Lower lobe of right lung (tissue), 2 donors: ENCODE results near the gene OR52R1. TPM values are rescaled to one million over a fixed set of nuclear protein-coding genes. Genes with fewer than 3 reads are reported as not detected.

ENCODE experiments used
- ATAC-seq, 2 donors: fragments of 200-7000 bp; cut with Tn5 transposase; one replicate each; pipeline ENCODE4 v1.9.1; 2020 to 2022; ENCODE audit warnings: mild to moderate bottlenecking in 2 of 2, moderate library complexity in 2 of 2
- DNase-seq: peaks from one replicate; pipeline ENCODE4 v3.0.0-alpha.2; 2020
- H3K27ac ChIP-seq: fragments of 200-600 bp; one replicate; pipeline ENCODE4 v1.8.0; 2022
- H3K27me3 ChIP-seq: fragments of 200-600 bp; one replicate; pipeline ENCODE4 v1.8.0; 2022; ENCODE audit warnings: low read depth
- H3K36me3 ChIP-seq: fragments of 200-600 bp; one replicate; pipeline ENCODE4 v1.8.0; 2022; ENCODE audit warnings: mild to moderate bottlenecking
- H3K4me1 ChIP-seq: fragments of 200-600 bp; one replicate; pipeline ENCODE4 v1.8.0; 2022
- H3K4me3 ChIP-seq: fragments of 200-600 bp; one replicate; pipeline ENCODE4 v1.8.0; 2022; ENCODE audit warnings: mild to moderate bottlenecking
- H3K9me3 ChIP-seq: fragments of 200-600 bp; one replicate; pipeline ENCODE4 v1.8.0; 2022
- CTCF ChIP-seq: fragments of 200-600 bp; IDR thresholded peaks from one replicate; pipeline ENCODE4 v1.8.0; 2022; ENCODE audit warnings: antibody characterized with exemption, mild to moderate bottlenecking
- intact Hi-C: fragments of 100-400 bp; cut with DNase I; formaldehyde crosslinking; loops from one replicate; pipeline ENCODE4 v1.11.0; 2022
- total RNA-seq: library from RNA; stranded (reverse); fragmentation: NEBNext Ultra II Directional; extraction: Animal tissue kit (Norgen Biotek cat#: 25700); gene quantifications from one replicate; pipeline ENCODE4 v1.2.1, GENCODE V29; 2021
- donor health status: DM: no; HTN: yes; CAD: no; lungs with severe emphysema.

Gene OR52R1
- total RNA-seq, 1 donor from 2014 or later = not detected

- H3K27ac ChIP-seq = no peak overlapping the region
- ATAC-seq (no peak), DNase-seq (no peak)
- H3K27me3 ChIP-seq = no peaks in the 10 kb centered on the region
- no peak overlapping the region for H3K4me3 ChIP-seq
- intact Hi-C loops = no loop called here
- TF ChIP-seq CTCF = no peak
- H3K36me3 ChIP-seq = no peaks in the 10 kb centered on the region
- no peaks in the 10 kb centered on the region for H3K9me3 ChIP-seq
- no peaks in the 10 kb centered on the region for H3K4me1 ChIP-seq
These were observed 5.6 kb downstream of the OR52R1 start for GRCh38 chr11:4798427-4799183.

DNA sequence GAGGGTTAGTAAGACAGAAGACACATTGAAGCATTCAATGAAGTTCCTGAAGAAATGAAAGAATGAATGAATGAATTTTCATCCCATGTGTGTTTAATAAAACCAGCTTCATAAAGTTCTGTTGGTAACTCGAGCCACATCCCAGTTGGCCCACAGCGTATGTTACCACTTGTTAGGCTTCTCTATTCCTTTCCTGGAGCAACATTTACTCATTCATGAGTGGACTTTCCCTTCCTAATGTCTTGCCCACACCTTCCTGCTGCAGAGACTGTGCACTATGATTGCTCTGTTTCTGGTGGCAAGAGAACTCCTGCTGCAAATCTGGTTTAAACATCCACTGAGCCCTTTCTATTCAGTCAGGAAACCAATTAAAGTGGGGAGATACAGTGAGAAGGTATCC is 7.0 kb downstream of the OR52R1 start:
- ATAC-seq (no peak), DNase-seq (no peak)
- no peak for TF ChIP-seq CTCF
- intact Hi-C loops = no loop called here
- H3K4me1 ChIP-seq = no peaks in the 10 kb centered on the region
- no peaks in the 10 kb centered on the region for H3K9me3 ChIP-seq
- no peak overlapping the region for H3K27ac ChIP-seq
- no peaks in the 10 kb centered on the region for H3K36me3 ChIP-seq
- H3K27me3 ChIP-seq = no peaks in the 10 kb centered on the region
- no peak overlapping the region for H3K4me3 ChIP-seq

- Histone ChIP-seq H3K4me1 (no peaks in the 10 kb centered on the region), H3K9me3 (no peaks in the 10 kb centered on the region), H3K36me3 (no peaks in the 10 kb centered on the region), H3K27ac (no peak overlapping the region), H3K27me3 (no peaks in the 10 kb centered on the region), H3K4me3 (no peak overlapping the region)
- DNase-seq = no peak
- TF ChIP-seq CTCF = no peak
- ATAC-seq = no peak
- intact Hi-C loops = no loop called here
These were observed 21.7 kb downstream of the OR52R1 start for GRCh38 chr11:4782454-4782853.

GRCh38 chr11:4769838-4770237 is 34.3 kb downstream of the OR52R1 start, which contains the start of gene OR51F1:
Gene OR51F1 (minus strand): TSS chr11:4769938. CDS start chr11:4769938, 0 bp downstream.
- intact Hi-C loops = no loop called here
- ATAC-seq = no peak

GRCh38 chr11:4768094-4768493 is 36.1 kb downstream of the OR52R1 start:
- intact Hi-C loops = no loop called here
- no peaks in the 10 kb centered on the region for H3K4me1 ChIP-seq
- H3K27ac ChIP-seq = no peak overlapping the region
- H3K4me3 ChIP-seq = no peak overlapping the region
- no peaks in the 10 kb centered on the region for H3K9me3 ChIP-seq
- H3K36me3 ChIP-seq = no peaks in the 10 kb centered on the region
- DNase-seq = no peak
- no peak for ATAC-seq
- no peaks in the 10 kb centered on the region for H3K27me3 ChIP-seq
- no peak for TF ChIP-seq CTCF

More at GRCh38 chr11:4769838-4770237, 34.3 kb downstream of the OR52R1 start, which contains the start of gene OR51F1:
- H3K27me3 ChIP-seq = no peaks in the 10 kb centered on the region
- no peak within 1 kb of the TSS for H3K4me3 ChIP-seq
- no peaks in the 10 kb centered on the region for H3K9me3 ChIP-seq
- H3K27ac ChIP-seq = no peak within 1 kb of the TSS
- TF ChIP-seq CTCF = no peak
- DNase-seq = no peak
- H3K4me1 ChIP-seq = no peaks in the 10 kb centered on the region
- no peaks in the 10 kb centered on the region for H3K36me3 ChIP-seq
